ENCODE data around the gene KCNJ15.
A peak's percentile ranks its signal among the peaks of the same experiment; 100 is the strongest.

Gene KCNJ15

GRCh38 chr21:38267991-38268863 is 11.4 kb downstream of the KCNJ15 start:
- no peak for DNase-seq (ENCODE audit: low read depth in 4 of 4, low spot score in 1 of 4)

- no peak for DNase-seq (ENCODE audit: low read depth in 4 of 4, low spot score in 1 of 4)
Measured at GRCh38 chr21:38268864-38269575, 12.2 kb downstream of the KCNJ15 start.

GRCh38 chr21:38269576-38269936 is 12.8 kb downstream of the KCNJ15 start:
- DNase-seq (ENCODE audit: low read depth in 4 of 4, low spot score in 1 of 4): no peak

GRCh38 chr21:38272215-38272614 is 15.4 kb downstream of the KCNJ15 start:
- DNase-seq (ENCODE audit: low read depth in 4 of 4, low spot score in 1 of 4): no peak

GRCh38 chr21:38273745-38274542 is 17.2 kb downstream of the KCNJ15 start:
- no peak for DNase-seq (ENCODE audit: low read depth in 4 of 4, low spot score in 1 of 4)

- DNase-seq (ENCODE audit: low read depth in 4 of 4, low spot score in 1 of 4): peak in 1 of 4 experiments; percentile 10
Measured at GRCh38 chr21:38277501-38278131, 20.8 kb downstream of the KCNJ15 start.

GRCh38 chr21:38280454-38280853 is 23.7 kb downstream of the KCNJ15 start:
- DNase-seq (ENCODE audit: low read depth in 4 of 4, low spot score in 1 of 4): no peak

GRCh38 chr21:38280867-38281266 is 24.1 kb downstream of the KCNJ15 start:
- no peak for DNase-seq (ENCODE audit: low read depth in 4 of 4, low spot score in 1 of 4)

GRCh38 chr21:38282921-38283320 is 26.1 kb downstream of the KCNJ15 start:
- no peak for DNase-seq (ENCODE audit: low read depth in 4 of 4, low spot score in 1 of 4)

GRCh38 chr21:38284216-38284615 is 27.4 kb downstream of the KCNJ15 start:
- DNase-seq (ENCODE audit: low read depth in 4 of 4, low spot score in 1 of 4): no peak

- DNase-seq (ENCODE audit: low read depth in 4 of 4, low spot score in 1 of 4): no peak
Measured at GRCh38 chr21:38286739-38287471, 30.1 kb downstream of the KCNJ15 start.

GRCh38 chr21:38287476-38287875 is 30.7 kb downstream of the KCNJ15 start:
- DNase-seq (ENCODE audit: low read depth in 4 of 4, low spot score in 1 of 4): no peak

GRCh38 chr21:38289705-38290485 is 33.1 kb downstream of the KCNJ15 start:
- no peak for DNase-seq (ENCODE audit: low read depth in 4 of 4, low spot score in 1 of 4)

- no peak for DNase-seq (ENCODE audit: low read depth in 4 of 4, low spot score in 1 of 4)
Measured at GRCh38 chr21:38290809-38291208, 34.0 kb downstream of the KCNJ15 start.

GRCh38 chr21:38291874-38292273 is 35.1 kb downstream of the KCNJ15 start:
- DNase-seq (ENCODE audit: low read depth in 4 of 4, low spot score in 1 of 4): no peak

- DNase-seq (ENCODE audit: low read depth in 4 of 4, low spot score in 1 of 4): no peak
Measured at GRCh38 chr21:38293113-38293512, 36.3 kb downstream of the KCNJ15 start.

GRCh38 chr21:38293765-38294164 is 37.0 kb downstream of the KCNJ15 start:
- no peak for DNase-seq (ENCODE audit: low read depth in 4 of 4, low spot score in 1 of 4)

- DNase-seq (ENCODE audit: low read depth in 4 of 4, low spot score in 1 of 4): no peak
Measured at GRCh38 chr21:38294609-38295008, 37.8 kb downstream of the KCNJ15 start.

- no peak for DNase-seq (ENCODE audit: low read depth in 4 of 4, low spot score in 1 of 4)
Measured at GRCh38 chr21:38295997-38296764, 39.4 kb downstream of the KCNJ15 start.

Data from stimulated activated CD4-positive, alpha-beta T cell treated with anti-CD3 and anti-CD28 coated beads, Interleukin-1b, Interleukin-23, amount 100 ng/mL, for 24 hours (primary cell).